ENCODE data around the gene RPL18A.
A peak's percentile ranks its signal among the peaks of the same experiment; 100 is the strongest.
"Not testable (repeated sequence)": the region's sequence is repeated elsewhere in the genome, so short reads cannot be mapped to it uniquely, and the experiment has no call there.

Gene RPL18A

DNA sequence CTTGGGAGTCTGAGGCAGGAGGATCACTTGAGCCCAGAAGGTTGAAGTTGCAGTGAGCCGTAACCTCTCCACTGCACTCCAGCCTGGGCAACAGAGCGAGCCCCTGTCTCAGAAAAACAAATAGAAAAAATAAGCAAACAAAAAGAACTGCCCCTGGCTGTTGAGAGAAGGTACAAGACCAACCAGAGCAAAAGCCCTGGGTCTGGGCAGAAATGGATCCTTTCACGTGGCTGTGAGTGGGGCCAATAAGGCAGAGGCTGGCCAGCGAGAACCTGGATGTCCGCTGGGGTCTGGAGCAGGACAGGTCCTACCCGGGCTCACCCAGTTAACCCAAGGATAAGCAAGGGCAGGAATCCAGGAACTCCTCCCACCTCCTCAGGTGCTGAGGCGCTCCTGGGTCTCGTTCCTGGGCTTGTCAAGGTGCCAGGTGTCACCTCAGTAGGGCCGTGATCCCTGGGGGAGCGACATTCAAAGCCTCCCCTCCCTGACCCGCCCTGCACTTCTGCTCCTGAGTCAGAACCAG, 7.3 kb downstream of the RPL18A start:
- no peak for DNase-seq

DNA sequence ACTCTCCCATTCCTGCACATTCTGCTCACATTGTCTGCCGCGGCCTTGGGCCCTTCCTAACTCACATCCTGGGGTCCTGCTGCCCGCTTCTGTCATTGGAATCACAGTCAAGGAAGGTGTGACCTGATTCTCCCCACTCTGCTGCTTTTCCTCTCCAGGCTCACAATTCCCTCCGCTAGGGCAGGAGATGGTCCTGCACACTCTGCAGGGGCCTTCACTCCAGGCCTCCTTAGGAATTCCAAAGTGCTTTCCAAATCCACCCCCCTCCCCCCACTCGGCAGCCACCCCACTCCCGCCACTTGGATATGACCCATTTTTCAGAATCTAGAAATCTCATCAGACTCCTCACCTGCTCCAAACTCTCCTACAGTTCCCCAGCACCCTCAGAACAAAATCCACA, 9.0 kb downstream of the RPL18A start:
- DNase-seq = no peak

DNA sequence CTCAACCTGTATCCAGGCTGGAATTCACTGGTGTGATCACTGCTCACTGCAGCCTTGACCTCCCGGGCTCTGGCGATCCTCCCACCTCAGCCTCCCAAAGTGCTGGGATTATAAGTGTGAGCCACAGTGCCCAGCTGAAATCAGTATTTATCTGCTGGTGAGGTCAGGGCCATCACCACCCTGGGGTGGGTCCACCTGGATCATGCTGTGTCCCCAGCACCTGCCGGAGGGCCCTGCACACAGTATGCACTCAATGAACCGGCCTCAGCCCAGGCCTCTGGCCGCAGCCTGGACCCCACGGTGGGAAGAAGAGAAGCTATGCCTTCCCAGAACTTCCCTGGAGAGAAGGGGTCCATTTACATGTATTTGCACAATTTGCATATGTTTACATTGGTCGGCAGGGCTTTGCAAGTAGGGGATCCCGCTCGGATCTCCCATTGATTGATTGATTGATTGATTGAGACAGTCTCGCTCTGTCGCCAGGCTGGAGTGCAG, 9.5 kb downstream of the RPL18A start:
- no peak for DNase-seq

GRCh38 chr19:17871032-17871877, 11.5 kb downstream of the RPL18A start:
- DNase-seq = no peak

DNA sequence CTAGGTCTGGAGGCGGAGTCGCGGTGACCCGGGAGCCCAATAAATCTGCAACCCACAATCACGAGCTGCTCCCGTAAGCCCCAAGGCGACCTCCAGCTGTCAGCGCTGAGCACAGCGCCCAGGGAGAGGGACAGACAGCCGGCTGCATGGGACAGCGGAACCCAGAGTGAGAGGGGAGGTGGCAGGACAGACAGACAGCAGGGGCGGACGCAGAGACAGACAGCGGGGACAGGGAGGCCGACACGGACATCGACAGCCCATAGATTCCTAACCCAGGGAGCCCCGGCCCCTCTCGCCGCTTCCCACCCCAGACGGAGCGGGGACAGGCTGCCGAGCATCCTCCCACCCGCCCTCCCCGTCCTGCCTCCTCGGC, 12.2 kb downstream of the RPL18A start, which contains the start of gene SLC5A5:
Gene SLC5A5 (plus strand): TSS at position 68 of the 373 bp plus-strand sequence. CDS start 375 bp downstream, outside the sequence.
- peak; percentile 34 for DNase-seq

DNA sequence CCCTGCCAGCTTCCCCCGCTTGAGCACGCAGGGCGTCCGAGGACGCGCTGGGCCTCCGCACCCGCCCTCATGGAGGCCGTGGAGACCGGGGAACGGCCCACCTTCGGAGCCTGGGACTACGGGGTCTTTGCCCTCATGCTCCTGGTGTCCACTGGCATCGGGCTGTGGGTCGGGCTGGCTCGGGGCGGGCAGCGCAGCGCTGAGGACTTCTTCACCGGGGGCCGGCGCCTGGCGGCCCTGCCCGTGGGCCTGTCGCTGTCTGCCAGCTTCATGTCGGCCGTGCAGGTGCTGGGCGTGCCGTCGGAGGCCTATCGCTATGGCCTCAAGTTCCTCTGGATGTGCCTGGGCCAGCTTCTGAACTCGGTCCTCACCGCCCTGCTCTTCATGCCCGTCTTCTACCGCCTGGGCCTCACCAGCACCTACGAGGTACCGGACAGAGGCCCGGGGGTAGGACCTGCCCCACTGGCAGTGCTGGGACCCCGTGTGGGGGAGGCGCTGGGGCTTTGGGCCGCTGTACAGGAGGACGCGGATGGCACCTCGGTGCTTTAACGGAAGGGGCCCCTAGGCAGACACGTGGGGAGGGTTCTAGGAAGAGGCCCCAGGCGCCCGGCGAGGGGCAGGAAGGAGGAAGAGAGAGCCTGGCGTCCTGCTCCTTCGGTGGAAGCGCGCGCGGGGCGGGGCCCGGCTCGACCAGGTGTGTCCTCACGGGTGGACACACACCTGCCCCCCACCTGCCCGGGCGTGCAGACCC, 12.7 kb downstream of the RPL18A start:
- peak; percentile 75 for DNase-seq

- peak; percentile 72 for DNase-seq
Measured at GRCh38 chr19:17873786-17874757, 14.4 kb downstream of the RPL18A start.

- DNase-seq = no peak
Measured at GRCh38 chr19:17874758-17875135, 15.0 kb downstream of the RPL18A start.

- no peak for DNase-seq
Measured at GRCh38 chr19:17877696-17878095, 18.0 kb downstream of the RPL18A start.

DNA sequence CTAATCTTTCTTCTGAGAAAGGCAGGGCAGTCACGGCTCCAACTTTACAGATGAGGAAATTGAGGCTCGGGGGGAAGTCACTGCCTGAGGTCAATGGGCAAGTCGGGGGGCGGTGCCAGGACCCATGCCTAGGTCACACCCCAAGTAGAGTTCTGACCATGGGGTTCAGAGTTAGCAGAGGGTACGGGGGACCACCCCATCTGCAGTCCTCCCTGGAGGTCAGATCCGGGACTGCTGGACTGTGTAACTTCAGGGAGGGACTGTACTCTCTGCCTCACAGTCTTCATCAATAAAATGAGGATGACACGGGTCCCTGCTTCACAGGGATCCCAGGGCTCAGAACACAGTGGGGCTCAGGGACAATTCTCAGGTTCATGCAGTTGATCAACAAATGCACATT, 19.8 kb downstream of the RPL18A start:
- DNase-seq = no peak

GRCh38 chr19:17881701-17882100, 22.0 kb downstream of the RPL18A start:
- no peak for DNase-seq

- DNase-seq = no peak
Measured at GRCh38 chr19:17883627-17884410, 24.1 kb downstream of the RPL18A start.

GRCh38 chr19:17886515-17886914, 26.8 kb downstream of the RPL18A start:
- no peak for DNase-seq

DNA sequence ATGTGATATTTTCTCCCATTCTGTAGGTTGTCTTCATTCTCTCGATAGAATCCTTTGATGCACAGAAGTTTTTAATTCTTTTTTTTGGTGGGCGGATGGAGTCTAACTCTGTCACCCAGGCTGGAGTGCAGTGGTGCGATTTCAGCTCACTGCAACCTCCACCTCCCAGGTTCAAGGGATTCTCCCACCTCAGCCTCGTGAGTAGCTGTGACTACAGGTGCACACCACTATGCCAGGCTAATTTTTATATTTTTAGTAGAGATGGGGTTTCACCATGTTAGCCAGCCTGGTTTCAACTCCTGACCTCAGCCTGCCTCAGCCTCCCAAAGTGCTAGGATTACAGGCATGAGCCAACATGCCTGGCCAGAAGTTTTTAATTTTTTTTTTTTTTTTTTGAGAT, 27.5 kb downstream of the RPL18A start:
- DNase-seq = not testable (repeated sequence)

DNA sequence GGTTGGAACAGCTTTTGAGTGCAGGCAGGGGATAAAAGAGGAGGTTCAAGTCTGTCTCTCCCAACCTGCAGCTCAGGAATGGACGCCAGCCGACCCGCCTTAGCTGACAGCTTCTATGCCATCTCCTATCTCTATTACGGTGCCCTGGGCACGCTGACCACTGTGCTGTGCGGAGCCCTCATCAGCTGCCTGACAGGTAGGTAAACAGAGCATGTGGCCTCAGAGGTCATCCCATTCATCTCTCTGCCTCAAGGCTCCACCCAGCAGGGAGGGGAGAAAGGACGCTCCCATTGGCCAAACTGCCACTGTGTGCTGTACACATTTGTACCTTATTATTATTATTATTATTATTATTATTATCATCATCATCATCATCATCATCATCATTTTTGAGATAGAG, 28.6 kb downstream of the RPL18A start:
- no peak for DNase-seq

DNA sequence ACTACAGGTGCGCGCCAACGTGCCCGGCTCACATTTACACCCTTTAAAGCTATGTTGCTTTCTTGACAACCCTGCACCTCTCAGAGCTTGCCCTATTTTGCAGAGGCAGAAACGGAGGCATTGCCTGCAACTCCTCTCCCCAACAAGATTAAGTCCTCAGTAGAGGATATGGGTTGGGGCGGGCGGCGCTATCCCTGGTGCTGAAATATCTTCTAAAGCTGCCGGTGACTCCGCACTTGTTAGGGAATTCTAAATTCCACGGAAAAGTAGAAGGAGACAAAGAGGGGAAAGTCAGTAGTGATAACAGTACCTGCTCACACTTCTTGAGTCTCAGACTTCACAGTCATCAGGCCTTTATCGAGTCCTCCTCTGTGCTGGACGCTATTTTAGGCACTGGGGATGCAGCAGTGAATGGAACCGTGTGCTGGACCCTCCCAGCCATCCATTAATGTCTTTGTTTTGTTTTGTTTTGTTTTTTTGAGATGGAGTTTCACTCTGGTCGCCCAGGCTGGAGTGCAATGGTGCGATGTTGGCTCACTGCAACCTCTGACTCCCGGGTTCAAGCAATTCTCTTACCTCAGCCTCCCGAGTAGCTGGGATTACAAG, 30.0 kb downstream of the RPL18A start:
- no peak for DNase-seq

GRCh38 chr19:17893766-17894165, 34.1 kb downstream of the RPL18A start:
- no peak for DNase-seq

DNA sequence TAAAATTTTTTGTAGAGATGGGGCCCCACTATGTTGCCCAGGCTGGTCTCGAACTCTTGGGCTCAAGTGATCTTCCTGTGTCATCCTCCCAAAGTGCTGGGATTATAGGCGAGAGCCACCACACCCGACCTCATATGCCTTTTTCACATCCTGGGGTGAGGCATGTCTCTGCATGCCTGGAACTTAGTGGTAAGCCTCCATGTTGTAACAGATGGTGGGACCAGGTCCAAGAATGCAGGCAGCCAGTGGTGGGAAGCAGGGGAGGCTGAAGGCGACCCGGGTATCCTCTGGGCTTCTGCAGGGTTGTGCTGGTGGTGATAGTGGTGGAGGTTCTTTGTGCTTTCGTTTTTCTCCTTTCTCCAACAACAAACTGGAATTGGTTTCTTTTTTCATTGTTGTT, 43.0 kb downstream of the RPL18A start:
- DNase-seq = no peak

- DNase-seq = no peak
Measured at GRCh38 chr19:17908244-17908643, 48.5 kb downstream of the RPL18A start.

DNA sequence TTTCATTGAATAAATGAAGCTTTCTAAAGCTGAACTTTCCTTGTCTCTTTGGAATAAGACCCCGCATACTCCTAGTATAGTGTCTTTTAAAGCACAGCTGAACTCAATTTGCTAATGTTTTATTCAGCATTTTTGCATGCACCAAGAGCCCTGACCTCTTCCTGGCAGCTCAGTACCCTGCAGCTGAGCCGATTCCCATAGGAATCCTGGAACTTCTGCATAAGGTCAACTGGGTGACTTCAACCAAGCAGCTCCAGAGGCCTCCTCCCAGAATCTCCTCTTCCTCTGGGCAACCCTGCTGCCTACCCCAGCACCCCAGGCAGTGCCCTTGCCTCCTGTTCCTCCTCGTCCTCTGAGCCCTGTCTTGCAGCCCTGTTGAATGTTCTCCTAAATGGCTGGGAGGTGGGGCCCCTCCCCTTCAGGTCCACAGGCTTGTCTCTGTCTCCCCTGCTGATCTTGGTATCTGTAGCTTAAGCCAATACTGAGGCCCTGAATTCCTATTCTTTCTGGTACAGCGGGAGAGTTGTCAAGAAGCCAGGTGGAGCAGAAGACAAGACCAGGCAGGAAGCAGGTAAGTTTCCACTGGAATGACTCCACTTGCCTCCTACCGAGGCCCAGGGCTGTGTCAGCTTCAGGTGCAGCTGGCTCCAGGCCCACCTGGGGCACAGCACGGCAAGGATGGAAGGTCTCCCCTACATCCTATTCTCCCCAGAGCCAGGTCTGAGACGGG, 49.5 kb downstream of the RPL18A start:
- DNase-seq = no peak

Measured in stimulated activated CD4-positive, alpha-beta T cell treated with anti-CD3 and anti-CD28 coated beads, Interleukin-1b, Interleukin-23, amount 100 ng/mL, for 48 hours (primary cell).